ENCODE measurements around the gene MACROD2.

DNA sequence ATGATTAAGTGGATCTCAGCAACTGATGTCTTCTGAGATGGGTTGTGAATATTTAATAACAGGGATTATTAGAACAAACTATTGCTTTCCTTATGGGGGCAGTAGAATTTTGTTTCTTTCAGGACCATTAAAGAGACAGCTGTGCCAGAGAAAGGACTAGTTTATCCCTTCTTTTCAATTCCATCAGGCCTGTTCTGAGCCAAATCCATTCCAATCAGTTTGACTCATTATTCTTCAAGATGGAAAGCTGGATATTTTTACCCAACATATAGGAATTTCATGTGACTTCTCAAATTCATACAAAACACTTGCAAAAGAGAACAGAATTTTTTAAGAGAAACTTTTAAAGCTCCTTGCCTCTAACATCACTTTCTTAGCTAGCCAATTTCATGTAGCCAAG, 1064.1 kb downstream of the MACROD2 start:
- TF ChIP-seq CTCF (IDR thresholded peaks at IDR 0.05) (no peak), POLR2A (IDR thresholded peaks at IDR 0.05) (no peak)
